ENCODE measurements around the gene RYR2.

RYR2 gene

GRCh38 chr1:237868817-237869600 is 827.0 kb downstream of the RYR2 start:
- no peaks in the 10 kb centered on the region for H3K9me3 ChIP-seq
- H3K4me2 ChIP-seq, result no peak overlapping the region
- no peaks in the 10 kb centered on the region for H3K36me3 ChIP-seq
- peaks cover 10% of the 10 kb centered on the region for H3K4me1 ChIP-seq
- H4K20me1 ChIP-seq, result no peaks in the 10 kb centered on the region
- no peak for TF ChIP-seq Cebpa-rat (IDR thresholded peaks at IDR 0.05)
- no peak overlapping the region for H3K9ac ChIP-seq
- no peak overlapping the region for H3K27ac ChIP-seq
- no peaks in the 10 kb centered on the region for H3K27me3 ChIP-seq
- no peak overlapping the region for H3K4me3 ChIP-seq

GRCh38 chr1:237873487-237874211 is 831.7 kb downstream of the RYR2 start:
- Histone ChIP-seq H3K4me2 (no peak overlapping the region), H3K27ac (no peak overlapping the region), H3K9ac (no peak overlapping the region), H4K20me1 (no peaks in the 10 kb centered on the region), H3K36me3 (no peaks in the 10 kb centered on the region), H3K27me3 (no peaks in the 10 kb centered on the region), H3K4me1 (no peaks in the 10 kb centered on the region), H3K9me3 (no peaks in the 10 kb centered on the region), H3K4me3 (no peak overlapping the region)
- no peak for TF ChIP-seq Cebpa-rat (IDR thresholded peaks at IDR 0.05)

GRCh38 chr1:237875291-237875690 is 833.3 kb downstream of the RYR2 start:
- H4K20me1 ChIP-seq, result no peaks in the 10 kb centered on the region
- no peak overlapping the region for H3K4me3 ChIP-seq
- H3K36me3 ChIP-seq, result no peaks in the 10 kb centered on the region
- H3K4me2 ChIP-seq, result no peak overlapping the region
- no peak for TF ChIP-seq Cebpa-rat (IDR thresholded peaks at IDR 0.05)
- H3K27ac ChIP-seq, result no peak overlapping the region
- H3K9ac ChIP-seq, result no peak overlapping the region
- H3K4me1 ChIP-seq, result no peaks in the 10 kb centered on the region
- no peaks in the 10 kb centered on the region for H3K9me3 ChIP-seq
- no peaks in the 10 kb centered on the region for H3K27me3 ChIP-seq

- Histone ChIP-seq H3K4me1 (no peaks in the 10 kb centered on the region), H3K4me2 (no peak overlapping the region), H3K9me3 (no peaks in the 10 kb centered on the region), H3K27ac (no peak overlapping the region), H3K4me3 (no peak overlapping the region), H4K20me1 (no peaks in the 10 kb centered on the region), H3K27me3 (no peaks in the 10 kb centered on the region), H3K36me3 (no peaks in the 10 kb centered on the region), H3K9ac (no peak overlapping the region)
- no peak for TF ChIP-seq Cebpa-rat (IDR thresholded peaks at IDR 0.05)
These were observed 835.6 kb downstream of the RYR2 start for GRCh38 chr1:237877631-237878030.

- H3K9me3 ChIP-seq, result no peaks in the 10 kb centered on the region
- H3K27ac ChIP-seq, result no peak overlapping the region
- no peak overlapping the region for H3K4me3 ChIP-seq
- no peaks in the 10 kb centered on the region for H4K20me1 ChIP-seq
- no peak overlapping the region for H3K4me2 ChIP-seq
- TF ChIP-seq Cebpa-rat (IDR thresholded peaks at IDR 0.05), result no peak
- H3K9ac ChIP-seq, result no peak overlapping the region
- H3K4me1 ChIP-seq, result no peaks in the 10 kb centered on the region
- no peaks in the 10 kb centered on the region for H3K27me3 ChIP-seq
- no peaks in the 10 kb centered on the region for H3K36me3 ChIP-seq
These were observed 836.4 kb downstream of the RYR2 start for GRCh38 chr1:237878406-237878805.

GRCh38 chr1:237879195-237879594 is 837.2 kb downstream of the RYR2 start:
- Histone ChIP-seq H3K4me2 (no peak overlapping the region), H3K9ac (no peak overlapping the region), H3K27ac (no peak overlapping the region), H3K4me3 (no peak overlapping the region), H3K9me3 (no peaks in the 10 kb centered on the region), H3K27me3 (no peaks in the 10 kb centered on the region), H4K20me1 (no peaks in the 10 kb centered on the region), H3K36me3 (no peaks in the 10 kb centered on the region), H3K4me1 (no peaks in the 10 kb centered on the region)
- no peak for TF ChIP-seq Cebpa-rat (IDR thresholded peaks at IDR 0.05)

Measured in BLaER1 (cell line).